ENCODE measurements around the gene PFKP. TPM values are rescaled to one million over a fixed set of nuclear protein-coding genes. Genes with fewer than 3 reads are reported as not detected.

PFKP gene
- total RNA-seq (2014; rRNA removed; shearing (Covaris generic)) = 178 and 185 TPM in 2 replicates

- no peak for DNase-seq (ENCODE audit: low spot score)
Observed at GRCh38 chr10:3067118-3067858, at the start of gene PFKP. Gene PFKP, plus strand, starts transcription at chr10:3067548. Its CDS starts 48 bp downstream, at chr10:3067596.

- no peak for DNase-seq (ENCODE audit: low spot score)
Observed at GRCh38 chr10:3018247-3018646, 49.1 kb upstream of the PFKP start.

GRCh38 chr10:3020311-3020710, 47.0 kb upstream of the PFKP start:
- no peak for DNase-seq (ENCODE audit: low spot score)

GRCh38 chr10:3020881-3021280, 46.5 kb upstream of the PFKP start:
- DNase-seq (ENCODE audit: low spot score) = no peak

GRCh38 chr10:3022027-3022426, 45.3 kb upstream of the PFKP start:
- no peak for DNase-seq (ENCODE audit: low spot score)

- no peak for DNase-seq (ENCODE audit: low spot score)
Observed at GRCh38 chr10:3023892-3024291, 43.5 kb upstream of the PFKP start.

GRCh38 chr10:3025026-3025683, 42.2 kb upstream of the PFKP start:
- DNase-seq (ENCODE audit: low spot score) = no peak

- DNase-seq (ENCODE audit: low spot score) = no peak
Observed at GRCh38 chr10:3027866-3028265, 39.5 kb upstream of the PFKP start.

GRCh38 chr10:3028441-3028840, 38.9 kb upstream of the PFKP start:
- no peak for DNase-seq (ENCODE audit: low spot score)

GRCh38 chr10:3030765-3031164, 36.6 kb upstream of the PFKP start:
- DNase-seq (ENCODE audit: low spot score) = no peak

GRCh38 chr10:3031490-3031889, 35.9 kb upstream of the PFKP start:
- no peak for DNase-seq (ENCODE audit: low spot score)

- no peak for DNase-seq (ENCODE audit: low spot score)
Observed at GRCh38 chr10:3033925-3034324, 33.4 kb upstream of the PFKP start.

- no peak for DNase-seq (ENCODE audit: low spot score)
Observed at GRCh38 chr10:3034616-3035015, 32.7 kb upstream of the PFKP start.

- DNase-seq (ENCODE audit: low spot score) = no peak
Observed at GRCh38 chr10:3036155-3037021, 31.0 kb upstream of the PFKP start.

- no peak for DNase-seq (ENCODE audit: low spot score)
Observed at GRCh38 chr10:3037182-3037581, 30.2 kb upstream of the PFKP start.

- no peak for DNase-seq (ENCODE audit: low spot score)
Observed at GRCh38 chr10:3040069-3040468, 27.3 kb upstream of the PFKP start.

- DNase-seq (ENCODE audit: low spot score) = no peak
Observed at GRCh38 chr10:3042589-3042988, 24.8 kb upstream of the PFKP start.

GRCh38 chr10:3043512-3044368, 23.6 kb upstream of the PFKP start:
- peak; percentile 88 for DNase-seq (ENCODE audit: low spot score)

- DNase-seq (ENCODE audit: low spot score) = peak; percentile 68
Observed at GRCh38 chr10:3045471-3046209, 21.7 kb upstream of the PFKP start.

- DNase-seq (ENCODE audit: low spot score) = peak; percentile 39
Observed at GRCh38 chr10:3046210-3046779, 21.1 kb upstream of the PFKP start.
